Measurements from ENCODE around the gene IFI27.
A peak's percentile ranks its signal among the peaks of the same experiment; 100 is the strongest.
"Not testable (repeated sequence)": the region's sequence is repeated elsewhere in the genome, so short reads cannot be mapped to it uniquely, and the experiment has no call there.

IFI27 gene

DNA sequence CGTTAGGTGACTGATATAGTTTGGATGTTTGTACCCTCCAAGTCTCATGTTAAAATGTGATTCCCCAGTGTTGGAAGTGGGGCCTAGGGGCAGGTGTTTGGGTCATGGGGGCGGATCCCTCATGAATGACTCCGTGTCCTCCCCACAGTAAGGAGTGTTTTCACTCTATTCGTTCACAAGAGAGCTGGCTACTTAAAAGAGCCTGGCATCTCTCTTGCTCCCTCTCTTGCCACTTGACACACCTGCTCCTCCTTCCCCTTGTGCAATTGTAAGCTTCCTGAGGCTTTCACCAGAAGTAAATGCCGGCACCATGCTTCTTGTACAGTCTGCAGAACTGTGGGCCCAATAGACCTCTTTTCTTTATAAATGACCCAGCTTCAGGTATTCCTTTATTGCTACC lies 16.3 kb downstream of the IFI27 start:
- no peak for DNase-seq

DNA sequence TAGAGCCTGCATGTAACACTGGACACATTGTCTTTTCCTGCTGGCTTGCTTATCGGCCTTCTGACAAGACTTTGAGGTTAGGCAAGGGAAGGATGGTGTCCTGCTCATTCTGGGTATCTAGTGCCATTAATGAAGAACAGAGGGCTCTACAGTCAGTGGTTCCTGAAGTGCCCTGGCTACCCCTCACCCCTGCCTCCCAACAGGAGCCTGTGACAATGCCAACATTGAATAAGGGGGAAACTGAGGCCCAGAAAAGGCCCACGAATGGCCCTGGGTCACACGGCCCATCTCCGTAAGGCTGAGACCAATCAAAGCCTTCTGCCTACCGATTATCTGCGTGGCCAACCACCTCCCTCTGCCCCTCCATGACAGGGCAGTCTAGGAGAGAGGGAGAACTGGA lies 16.8 kb downstream of the IFI27 start:
- no peak for DNase-seq

DNA sequence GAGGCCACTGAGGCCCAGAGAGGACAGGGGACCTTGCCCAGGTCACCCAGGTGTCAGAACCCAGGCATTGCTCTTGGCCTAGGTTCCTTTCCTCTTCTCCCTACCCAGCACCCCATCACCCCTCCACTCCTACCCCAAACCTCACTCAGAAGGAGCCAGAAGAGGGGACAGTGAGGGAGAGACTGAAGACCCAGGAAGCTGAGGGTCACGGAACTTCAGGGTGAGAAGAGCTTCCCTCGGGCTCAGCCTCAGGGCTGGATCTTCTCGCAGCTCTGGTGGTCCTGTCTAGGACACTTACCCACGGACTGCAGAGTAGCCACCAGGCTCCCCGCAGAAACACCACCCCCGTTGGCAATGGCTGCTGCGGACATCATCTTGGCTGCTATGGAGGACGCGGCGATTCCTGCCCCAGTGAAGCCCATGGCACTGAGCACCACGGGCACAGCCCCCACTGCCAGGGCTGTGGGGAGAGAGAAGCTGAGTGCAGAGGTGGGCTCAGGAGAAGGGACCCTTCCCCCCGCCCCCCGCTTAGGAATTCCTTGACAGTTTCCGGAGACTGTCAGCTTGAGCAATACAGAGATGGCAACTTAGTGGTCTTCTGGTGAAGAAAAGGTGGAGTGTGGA lies 17.8 kb downstream of the IFI27 start:
- DNase-seq: no peak

DNA sequence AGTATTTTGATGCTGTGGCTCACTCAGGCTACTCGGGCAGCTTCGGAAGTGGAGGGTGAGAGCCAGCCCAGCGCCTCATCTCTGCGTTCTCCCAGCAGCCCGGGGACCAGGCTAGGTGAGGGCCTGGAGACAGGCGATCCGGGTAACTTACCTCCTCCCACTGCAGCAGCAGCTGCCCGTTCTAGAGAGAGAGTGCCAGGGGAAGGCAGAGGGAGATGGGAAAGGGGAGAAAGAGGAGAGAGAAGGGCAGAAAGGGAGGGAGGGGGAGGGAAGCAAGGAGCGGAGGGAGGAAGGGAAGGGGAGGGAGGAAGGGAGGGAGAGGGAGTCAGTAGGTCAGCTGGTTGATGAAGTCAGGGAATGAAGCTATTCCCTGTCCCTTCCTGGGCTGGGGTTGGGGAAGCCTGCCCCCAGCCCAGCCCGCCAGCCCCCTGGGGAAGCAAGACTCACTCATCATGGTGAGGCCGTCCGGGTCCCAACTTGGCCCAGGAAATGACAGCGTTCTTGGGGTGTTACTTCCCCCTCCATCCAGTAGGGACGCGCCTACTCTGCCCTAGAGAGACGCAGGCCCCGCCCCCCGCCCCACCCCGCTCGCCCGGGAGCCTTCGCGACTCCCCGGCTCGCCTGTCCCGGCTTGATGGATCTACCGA lies 18.7 kb downstream of the IFI27 start, which contains the start of gene IFI27L2:
IFI27L2 (minus strand) TSS at position 494 of the 647 bp plus-strand sequence; CDS start at position 454, 40 bp downstream.
- peak; percentile 59 for DNase-seq

DNA sequence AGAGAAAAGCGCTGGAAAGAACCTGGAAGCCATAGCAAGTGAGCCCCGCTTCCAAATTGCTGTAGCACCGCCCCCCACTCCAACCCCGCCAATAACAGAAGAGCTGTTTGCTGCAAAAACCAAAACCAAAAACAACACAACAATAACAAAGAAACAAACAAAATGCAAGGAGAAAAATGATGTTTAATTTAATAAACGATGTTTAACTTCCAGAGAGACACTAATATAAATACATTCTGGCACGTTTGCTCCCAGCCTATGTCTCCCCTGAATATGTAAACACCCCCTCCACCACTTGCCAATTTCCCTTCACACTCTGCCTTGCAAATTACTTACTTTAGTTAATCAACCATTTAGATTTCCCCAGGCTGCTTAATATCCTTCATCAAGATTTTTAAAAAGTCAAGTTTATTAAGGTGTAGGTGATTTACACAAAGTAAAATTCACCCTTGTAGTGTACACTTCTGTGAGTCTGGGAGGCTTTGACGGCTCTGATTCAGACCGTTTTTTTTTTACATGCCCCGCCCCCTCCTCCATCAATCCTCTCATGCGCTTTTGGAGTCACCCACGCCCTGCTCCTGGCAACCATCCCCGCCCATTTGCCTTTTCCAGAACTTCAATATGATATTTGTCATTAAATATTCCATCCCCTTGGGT lies 19.4 kb downstream of the IFI27 start:
- DNase-seq: peak; percentile 37

DNA sequence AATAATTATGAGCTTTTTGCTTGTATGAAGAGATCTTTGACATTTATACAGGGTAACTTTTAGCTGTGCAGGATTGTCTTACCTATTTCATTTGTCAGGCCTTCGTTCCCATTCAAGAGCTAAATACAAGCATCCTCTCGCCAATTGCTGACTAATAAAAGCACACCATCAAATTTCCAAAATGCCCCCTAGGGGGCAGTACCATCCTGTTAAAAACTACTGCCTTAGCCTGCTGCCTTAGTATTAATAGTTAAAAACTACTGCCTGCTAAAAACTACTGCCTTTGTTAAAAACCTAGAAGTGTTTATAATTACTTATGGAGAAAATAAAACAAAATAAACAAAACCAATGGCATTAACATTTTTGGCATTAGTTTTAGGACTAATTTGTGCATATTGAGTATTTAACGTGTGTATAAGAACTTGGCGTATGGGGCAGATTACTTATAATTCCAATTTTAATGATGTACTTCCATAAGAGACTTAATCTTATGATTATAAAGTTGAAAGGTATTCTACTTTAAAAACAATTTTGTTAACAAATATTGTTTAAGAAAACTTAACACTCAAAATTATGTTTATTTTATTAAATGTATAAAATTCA lies 21.9 kb downstream of the IFI27 start:
- peak; percentile 46 for DNase-seq

DNA sequence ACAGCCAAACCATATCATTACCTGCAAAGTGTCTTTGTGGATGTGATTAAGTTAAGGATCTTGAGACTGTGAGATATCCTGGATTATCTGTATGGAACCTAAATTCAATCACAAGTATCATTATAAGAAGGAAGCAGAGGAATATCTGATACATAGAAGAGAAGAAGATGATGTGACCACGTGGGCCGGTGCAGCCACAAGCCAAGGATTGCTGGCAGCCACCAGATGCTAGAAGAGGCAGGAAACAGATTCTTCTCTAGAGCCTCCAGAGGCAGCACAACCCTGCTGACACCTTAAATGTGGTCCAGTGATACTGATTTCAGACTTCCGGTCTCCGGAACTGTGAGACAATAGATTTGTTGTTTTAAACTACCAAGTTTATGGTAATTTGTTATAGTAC lies 24.9 kb downstream of the IFI27 start:
- DNase-seq: no peak

DNA sequence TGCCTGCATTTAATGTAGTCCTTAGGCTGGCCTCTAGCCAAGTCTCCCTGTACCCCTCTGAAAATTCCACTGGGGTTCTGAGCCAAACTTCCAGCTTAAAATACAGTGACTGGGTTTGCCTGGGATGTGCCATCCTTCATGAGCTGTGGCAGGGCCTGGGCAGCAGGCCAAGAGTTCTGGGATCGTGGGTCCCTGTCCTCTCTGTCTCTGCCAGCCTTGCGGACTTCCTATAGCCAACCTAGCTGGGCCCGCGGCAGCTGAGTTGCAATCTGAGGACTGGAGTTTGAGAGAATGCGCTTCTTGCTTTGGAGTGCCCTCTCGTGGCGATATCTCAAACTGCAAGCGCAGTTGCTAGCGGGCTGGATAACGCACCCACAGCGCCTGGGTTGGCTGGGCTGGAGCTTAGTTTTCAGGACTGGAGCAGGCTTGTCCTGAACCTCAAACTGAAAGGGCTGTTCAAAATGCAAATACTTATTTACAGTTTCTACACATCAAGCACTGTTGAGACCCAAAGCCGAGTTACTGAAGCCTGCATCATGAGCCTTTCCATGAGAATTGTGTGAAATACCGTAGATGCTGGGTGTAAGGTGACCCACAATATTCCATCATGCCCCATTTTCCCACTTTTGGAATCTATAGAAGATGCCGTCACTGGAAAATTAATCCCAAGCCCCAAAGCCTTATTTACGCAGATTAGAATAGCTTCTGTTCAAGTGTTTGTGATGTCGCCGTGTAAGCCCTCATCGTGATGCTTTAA lies 26.2 kb downstream of the IFI27 start:
- DNase-seq: peak; percentile 86

DNA sequence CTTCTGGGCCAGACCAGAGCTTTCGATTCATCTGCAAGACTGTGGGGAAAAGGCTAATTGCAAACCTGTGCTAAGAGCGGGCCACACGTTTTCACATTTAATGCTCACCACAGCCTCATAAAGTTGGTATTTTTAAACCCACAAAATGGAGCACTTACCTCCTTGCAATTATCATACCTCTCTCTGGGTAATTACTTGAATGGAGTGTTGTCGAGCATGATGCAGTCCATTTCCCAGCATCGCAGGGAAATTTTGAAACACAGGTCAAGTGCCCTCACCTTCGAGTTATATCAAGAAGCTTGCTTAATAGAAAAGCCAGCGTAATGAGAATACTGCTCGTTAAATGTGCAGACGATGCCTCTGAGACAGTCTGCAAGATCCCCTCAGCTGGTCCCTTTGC lies 27.7 kb downstream of the IFI27 start:
- no peak for DNase-seq

DNA sequence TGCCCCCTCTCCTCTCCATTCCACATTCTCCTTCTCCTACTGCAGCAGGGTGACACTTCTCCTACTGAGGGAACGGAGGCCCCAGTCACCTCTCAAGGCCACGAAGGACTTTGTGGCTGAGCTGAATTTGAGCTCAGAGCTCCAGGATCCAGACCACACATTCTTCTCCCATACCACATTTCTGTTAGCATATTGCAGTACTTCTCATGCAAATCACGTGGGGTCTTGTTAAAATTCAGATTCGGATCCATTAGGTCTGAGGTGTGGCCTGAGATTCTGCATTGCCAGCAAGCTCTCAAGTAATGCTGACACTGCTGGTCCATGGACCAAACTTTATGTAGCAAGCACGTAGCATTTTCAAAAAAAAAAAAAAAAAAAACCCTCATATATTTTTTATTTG lies 28.5 kb downstream of the IFI27 start:
- DNase-seq: no peak

DNA sequence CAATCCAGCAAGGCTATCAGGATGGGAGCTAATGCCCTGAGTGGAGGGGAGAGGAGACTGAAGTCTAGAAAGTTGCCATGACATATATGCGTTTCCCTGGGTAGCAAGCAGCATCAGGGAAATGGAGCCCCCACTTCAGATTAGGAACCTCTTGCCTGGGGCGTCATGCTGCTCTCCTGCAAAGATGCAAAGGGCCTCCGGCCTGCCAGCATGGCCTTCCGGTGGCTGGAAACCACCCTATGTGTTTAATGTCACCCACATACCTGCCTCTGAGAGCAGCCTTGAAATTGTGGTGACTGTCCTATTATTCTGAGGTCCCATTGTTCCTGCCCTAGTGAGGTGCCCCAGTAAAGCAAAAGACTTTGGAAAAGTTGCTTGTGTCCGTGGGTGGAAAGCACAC lies 28.9 kb downstream of the IFI27 start:
- no peak for DNase-seq

DNA sequence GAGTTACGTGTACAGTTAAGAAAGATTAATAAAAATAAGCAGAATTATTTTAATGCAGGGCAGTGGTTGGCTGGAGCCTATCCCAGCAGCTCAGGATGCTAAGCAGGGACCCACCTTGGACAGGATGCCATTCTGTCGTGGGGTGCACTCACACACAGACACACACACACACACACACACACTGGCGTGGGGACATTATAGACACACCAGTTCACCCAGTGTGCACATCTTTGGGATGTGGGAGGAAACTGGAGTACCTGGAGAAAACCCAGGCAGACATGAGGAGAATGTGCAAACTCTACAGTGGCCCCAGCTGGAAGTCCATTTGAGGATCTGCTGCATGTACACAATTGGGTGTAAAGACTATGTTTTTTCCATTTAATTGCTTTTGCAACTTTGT lies 31.7 kb downstream of the IFI27 start:
- no peak for DNase-seq

DNA sequence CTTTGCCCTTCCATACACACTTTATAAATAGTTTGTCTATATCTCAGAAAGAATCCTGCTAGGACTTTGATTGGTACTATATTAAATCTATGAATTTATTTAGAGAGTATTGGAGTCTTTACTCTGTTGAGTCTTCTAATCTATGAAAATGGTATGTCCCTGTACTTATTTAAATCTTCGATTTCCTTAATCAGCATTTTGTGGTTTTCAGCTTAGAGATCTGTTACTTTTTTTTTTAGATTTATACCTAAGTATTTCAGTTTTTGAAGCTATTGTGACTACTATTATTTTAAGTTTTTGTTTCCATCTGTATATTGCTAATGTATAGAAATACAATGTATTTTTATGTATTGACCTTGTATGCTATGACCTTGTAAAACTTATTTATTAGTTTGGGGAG lies 32.3 kb downstream of the IFI27 start:
- DNase-seq: no peak

DNA sequence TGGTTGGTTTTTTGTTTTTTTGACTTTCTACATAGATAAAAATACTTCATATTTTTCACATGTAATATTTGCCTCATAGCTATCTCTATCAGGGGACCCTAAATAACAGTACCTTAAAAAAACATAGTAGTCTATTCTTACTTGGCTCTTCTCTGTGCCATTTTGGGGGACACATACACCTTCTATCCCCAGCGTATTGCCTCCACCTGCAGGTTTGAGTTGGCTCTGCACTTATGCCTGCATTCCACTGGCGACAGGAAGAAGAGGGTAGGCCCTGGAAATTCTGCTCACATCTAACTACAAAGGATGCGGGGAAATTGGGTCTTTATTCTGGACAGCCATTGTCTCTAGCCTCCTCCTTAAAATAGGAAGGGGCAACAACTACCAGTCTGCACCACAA lies 32.7 kb downstream of the IFI27 start:
- DNase-seq: no peak

DNA sequence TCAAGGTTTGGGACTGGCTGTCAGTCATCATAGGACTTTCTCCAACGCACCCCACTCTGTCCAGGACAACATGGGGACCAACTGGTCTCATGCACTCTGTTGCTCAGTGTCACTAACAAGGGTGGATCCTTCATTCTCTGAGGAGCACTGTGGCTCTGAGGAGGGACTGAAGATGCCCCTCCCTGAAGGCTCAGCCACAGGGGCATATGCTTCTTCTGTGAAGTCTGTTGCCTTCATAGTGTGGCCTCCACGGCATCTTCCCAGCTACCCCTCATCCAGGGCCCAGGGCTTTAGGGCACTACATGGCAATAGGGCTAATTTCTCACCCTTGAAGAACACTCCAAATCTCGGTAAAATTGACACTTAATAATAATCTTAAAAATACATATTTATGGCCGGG lies 33.2 kb downstream of the IFI27 start:
- DNase-seq: no peak

DNA sequence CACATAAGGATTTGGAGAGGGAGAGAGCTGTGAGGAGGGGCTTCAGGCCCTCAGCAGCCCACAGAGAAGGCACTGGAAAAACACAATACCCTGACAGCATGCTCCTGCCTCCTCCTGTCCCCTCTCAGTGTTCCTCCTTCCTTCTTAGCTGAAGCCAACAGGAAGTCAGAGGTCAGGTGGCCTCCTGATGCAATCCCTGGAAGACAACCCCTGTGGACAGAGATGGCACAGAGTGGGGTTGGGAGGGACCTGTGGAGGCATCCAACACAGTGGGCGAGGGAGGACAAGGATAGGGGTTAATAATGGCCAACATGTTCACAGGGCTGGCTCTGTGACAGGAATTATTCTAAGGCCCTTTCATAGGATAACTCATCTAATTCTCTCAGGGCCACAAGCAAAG lies 34.2 kb downstream of the IFI27 start:
- no peak for DNase-seq

DNA sequence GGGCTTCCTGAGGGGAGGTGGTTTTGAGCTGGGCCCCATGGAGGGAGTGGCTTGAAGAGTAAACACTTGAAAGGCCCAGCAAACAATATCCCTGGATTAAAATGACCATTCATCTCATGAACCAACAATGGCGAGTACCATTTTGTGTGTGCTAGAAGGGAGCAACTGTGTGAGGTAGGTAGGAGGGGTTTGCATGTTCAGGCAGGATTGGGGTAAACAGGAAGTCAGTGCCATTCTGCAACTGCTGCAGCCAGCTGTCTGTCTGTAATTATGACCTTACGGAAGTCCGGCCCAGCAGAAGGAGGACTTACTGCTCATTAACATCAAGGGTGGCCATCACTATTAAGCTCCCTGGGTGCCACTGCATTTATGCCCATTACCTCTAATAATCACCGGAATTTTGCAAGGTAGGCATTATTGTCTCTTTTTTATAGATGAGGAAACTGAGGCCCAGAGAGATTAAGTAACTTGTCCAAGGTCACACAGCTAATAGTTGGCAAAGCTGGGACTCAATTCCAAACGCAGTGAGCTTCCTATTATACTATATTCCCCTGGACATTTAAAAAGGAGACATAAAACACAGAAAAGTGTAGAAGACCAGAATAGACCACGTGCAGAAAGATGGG lies 35.5 kb downstream of the IFI27 start:
- DNase-seq: no peak

DNA sequence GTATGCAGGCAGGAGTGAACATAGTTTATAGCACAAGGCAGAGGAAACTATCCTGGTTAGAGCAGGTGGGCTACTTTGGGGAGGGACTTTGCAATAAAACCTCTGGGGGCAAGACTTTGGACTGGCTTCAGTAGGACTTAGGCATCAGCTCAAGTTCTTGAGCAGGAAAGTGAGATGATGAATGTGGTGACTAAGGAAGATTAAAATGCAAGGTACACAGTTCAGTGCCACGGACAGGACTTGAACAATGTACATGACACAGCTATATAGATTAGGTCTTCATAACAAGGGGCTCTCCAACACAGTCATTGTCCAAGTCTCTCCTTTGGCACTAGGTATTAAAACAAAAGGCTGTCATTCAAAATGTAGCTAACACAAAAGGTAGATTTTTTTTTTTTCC lies 42.1 kb downstream of the IFI27 start:
- DNase-seq: no peak

DNA sequence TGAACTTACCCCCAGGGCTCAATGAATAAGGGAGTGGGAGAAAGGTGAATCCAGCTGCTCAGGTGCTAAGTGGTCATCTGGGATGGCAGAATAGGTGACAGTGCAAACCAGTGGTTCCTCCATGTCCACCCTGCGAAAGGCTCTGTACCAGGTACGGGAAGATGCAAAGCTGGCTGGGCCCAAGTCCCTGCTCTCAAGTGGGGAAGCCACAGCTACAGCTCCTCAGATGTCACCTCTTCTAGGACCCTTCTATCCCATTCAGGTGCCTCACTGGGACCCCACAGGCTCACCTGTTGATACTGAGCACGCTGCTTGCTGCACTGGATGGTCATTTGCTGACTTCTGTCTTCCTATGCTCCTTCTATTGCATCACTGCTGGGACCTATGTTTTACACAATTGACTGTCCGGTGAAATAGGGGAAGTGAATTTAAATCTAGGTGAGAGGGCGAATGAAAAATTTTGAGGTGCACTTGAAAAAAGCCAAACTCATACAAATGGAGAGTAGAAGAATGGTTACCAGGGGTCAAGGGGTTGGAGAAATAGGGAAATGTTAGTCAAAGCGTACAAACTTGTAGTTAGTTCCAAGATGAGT lies 43.3 kb downstream of the IFI27 start:
- no peak for DNase-seq

DNA sequence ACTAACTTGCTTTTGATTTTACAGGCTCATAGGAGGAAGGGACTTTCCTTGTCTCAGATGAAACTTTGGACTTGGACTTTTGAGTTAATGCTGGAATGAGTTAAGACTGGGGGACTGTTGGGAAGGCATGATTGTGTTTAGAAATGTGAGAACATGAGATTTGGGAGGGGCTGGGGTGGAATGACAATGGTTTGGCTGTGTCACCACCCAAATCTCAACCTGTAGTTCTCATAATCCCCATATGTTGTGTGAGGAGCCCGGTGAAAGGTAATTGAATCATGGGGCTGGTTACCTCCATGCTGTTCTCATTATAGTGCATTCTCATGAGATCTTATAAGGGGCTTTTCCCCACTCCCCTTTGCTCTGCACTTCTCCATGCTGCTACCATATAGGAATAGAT lies 45.6 kb downstream of the IFI27 start:
- DNase-seq: not testable (repeated sequence)

DNA sequence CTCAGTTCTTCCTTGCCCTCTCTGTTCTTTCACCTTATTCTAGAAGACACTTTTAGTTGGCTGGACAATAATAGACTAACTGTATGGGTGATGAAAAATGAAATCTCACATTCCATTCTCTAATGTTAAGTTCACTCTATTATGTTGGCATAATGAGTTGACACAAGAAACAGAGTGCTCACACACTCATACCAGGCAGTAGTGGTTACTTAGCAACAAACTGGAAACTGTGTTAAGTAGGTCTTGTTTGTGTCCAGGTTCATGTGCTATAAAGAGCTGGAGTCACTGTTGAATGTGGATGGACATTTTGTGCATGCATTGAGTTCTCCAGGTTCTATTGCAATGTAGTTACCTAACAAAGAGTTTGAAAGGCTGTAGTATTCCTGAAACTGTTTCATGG lies 46.7 kb downstream of the IFI27 start:
- no peak for DNase-seq

DNA sequence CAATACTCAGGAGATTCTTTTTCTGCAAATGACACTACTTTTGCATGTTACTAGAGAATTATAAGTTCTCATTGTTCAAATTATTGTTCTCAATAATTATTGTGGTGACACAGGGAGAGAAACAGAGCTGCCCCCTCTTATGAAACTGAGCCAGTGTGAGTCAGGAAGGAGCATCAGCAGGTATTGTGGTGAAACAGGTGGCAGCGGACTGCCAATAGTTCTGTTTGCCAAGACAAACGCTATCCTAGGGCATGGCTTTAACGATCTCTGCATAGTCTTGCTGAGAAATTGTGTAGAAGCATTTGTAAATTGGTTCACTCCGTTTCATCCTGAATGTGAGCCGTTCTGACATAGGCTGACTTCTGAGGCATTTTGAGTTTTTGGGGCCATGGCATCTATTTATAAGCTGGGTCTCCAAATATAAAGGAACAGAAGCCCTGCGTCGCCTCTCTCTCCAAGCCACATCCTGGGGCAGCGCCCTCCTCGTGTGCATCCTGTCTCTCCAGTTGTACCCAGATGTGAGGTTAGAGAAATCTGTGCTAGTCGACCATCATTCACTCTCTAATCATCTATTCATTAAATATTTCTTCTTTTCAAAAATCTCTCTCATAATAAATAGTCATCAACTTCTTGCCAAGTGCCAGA lies 47.8 kb downstream of the IFI27 start:
- DNase-seq: no peak
